Heart left ventricle (tissue), 16 donors: ENCODE measurements around the gene CPT1B. TPM values are rescaled to one million over a fixed set of nuclear protein-coding genes. Genes with fewer than 3 reads are reported as not detected.
A peak's percentile ranks its signal among the peaks of the same experiment; 100 is the strongest.

Experiments
- ATAC-seq, 4 donors: fragments of 200-7000 bp; cut with Tn5 transposase; one replicate each; pipeline ENCODE4 v1.9.1; 2020 to 2022; ENCODE audit warnings: moderate library complexity in 4 of 4, mild to moderate bottlenecking in 3 of 4, moderate number of reproducible peaks in 1 of 4
- DNase-seq, 5 donors: peaks; one replicate each; pipeline ENCODE4 v3.0.0-alpha.2; 2020
- H3K27ac ChIP-seq, 12 donors: fragments of 200-600 bp; sonication (generic) in 4 of 12; one replicate each; pipeline versions ENCODE4 v1.5.0 to v1.8.0; 2016 to 2022; ENCODE audit warnings: mild to moderate bottlenecking in 2 of 12
- H3K27me3 ChIP-seq, 9 donors: fragments of 200-600 bp; sonication (generic) in 2 of 9; one replicate each; pipeline versions ENCODE4 v1.5.1 to v1.8.0; 2016 to 2022; ENCODE audit warnings: mild to moderate bottlenecking in 3 of 9
- H3K36me3 ChIP-seq, 9 donors: fragments of 200-600 bp; sonication (generic) in 2 of 9; one replicate each; pipeline versions ENCODE4 v1.5.0 to v1.8.0; 2018 to 2022; ENCODE audit warnings: mild to moderate bottlenecking in 2 of 9
- H3K4me1 ChIP-seq, 12 donors: fragments of 200-600 bp; sonication (generic) in 4 of 12; one replicate each; pipeline versions ENCODE4 v1.5.0 to v1.8.0; 2016 to 2022; ENCODE audit warnings: mild to moderate bottlenecking in 3 of 12
- H3K4me3 ChIP-seq, 12 donors: fragments of 200-600 bp; sonication (generic) in 4 of 12; one replicate each; pipeline versions ENCODE4 v1.5.0 to v1.8.0; 2017 to 2022; ENCODE audit warnings: mild to moderate bottlenecking in 9 of 12, moderate library complexity in 4 of 12
- H3K9me3 ChIP-seq, 12 donors: fragments of 200-600 bp; sonication (generic) in 4 of 12; one replicate each; pipeline versions ENCODE4 v1.5.0 to v1.8.0; 2016 to 2022; ENCODE audit warnings: mild to moderate bottlenecking in 1 of 12
- CTCF ChIP-seq, 12 donors: fragments of 200-600 bp; sonication (generic) in 4 of 12; IDR thresholded peaks; one replicate each; pipeline versions ENCODE4 v1.5.0 to v1.8.0; 2018 to 2022; ENCODE audit warnings: antibody characterized with exemption in 12 of 12, mild to moderate bottlenecking in 5 of 12
- POLR2A ChIP-seq, 2 donors: fragments of 450-650 bp; IDR thresholded peaks; one replicate each; pipeline ENCODE4 v1.6.1; 2017; ENCODE audit warnings: antibody characterized with exemption in 2 of 2, mild to moderate bottlenecking in 2 of 2, moderate library complexity in 2 of 2
- WGBS, 4 donors: extraction: QIAGEN DNeasy Blood & Tissue Kit in 2 of 4; methylation state at CpG; one replicate each; pipeline versions ENCODE4 v1.1.5 to v1.1.7; 2013 to 2018; 5-methylcytosine and 5-hydroxymethylcytosine counted together
- intact Hi-C, 10 donors: fragments of 100-400 bp; cut with DNase I; formaldehyde crosslinking; loops; one replicate each; pipeline versions ENCODE4 v1.11.1 to v1.14.2; 2022
- polyA plus RNA-seq, 2 donors: library from polyadenylated mRNA; stranded (reverse); fragments of 200-250 nt; gene quantifications; one replicate each; pipeline ENCODE4 v1.2.3, GENCODE V29; 2013
- total RNA-seq, 9 donors: library from RNA; depleted of rRNA in 2 of 9; stranded (reverse); fragments of >200 nt in 2 of 9; fragmentation: NEBNext Ultra II Directional in 3 of 9; extraction: Animal tissue kit (Norgen Biotek cat#: 25700) in 3 of 9; gene quantifications; one replicate each; pipeline versions ENCODE4 v1.1.0 to v1.2.4, GENCODE V29; 2016 to 2023
- donor health status: ischemic (EF 13 %, LVEDD 7.1; RV severe dilation, severe dysfunction).
- donor health status: healthy with polysubstance abuse.
- donor health status: DM: no; HTN: yes; CAD: no.
- donor health status: DM: no; HTN: no; CAD: no.
- donor health status: ischemic (EF 25% LVEDD 6.9; RV normal size, moderate dysfunction).
- donor health status: ischemic (EF 25% LVEDD 5.7; RV mildly dilated, moderate dysfunction).
- donor health status: healthy.
- donor health status: DM: yes; HTN: yes; CAD: no.
- donor health status: ischemic (EF 35%, LVEDD 5.7; RV mildly dilated, moderate dysfunction).
- donor health status: nonischemic (EF 11% LVEDD 7.7; RV severe dilation, severe dysfunction).
- donor health status: DM: yes; HTN: yes; CAD: no.
- donor health status: PGD.
- donor health status: ischemic (EF 29% LVEDD 5.4; RV normal size, mild dysfunction).
- donor health status: nonischemic (EF 23%, LVEDD 6.1; RV moderate dilation, normal function).

The CPT1B gene
- total and polyA plus RNA-seq, 11 donors: 51.4 to 467 (median 303) TPM

- Histone ChIP-seq H3K9me3 (no peaks in the 10 kb centered on the region), H3K36me3 (no peaks in the 10 kb centered on the region), H3K4me1 (peaks cover 0 to 73% (median 17%) of the 10 kb centered on the region in 12 donors), H3K27me3 (peaks cover 24 to 77% (median 34%) of the 10 kb centered on the region in 9 donors), H3K27ac (no peak overlapping the region), H3K4me3 (peak overlapping the region in 1 of 12 donors; percentile 26)
- WGBS, 4 donors: 56 to 77% (median 65%) methylated on average over 43 to 78 of the region's 78 CpGs
- ATAC-seq (no peak), DNase-seq (no peak)
- intact Hi-C loops: loop anchor here in 2 of 10 donors (5.0 to 10.0 kb wide), 2 partner anchors 66 to 68 kb away; no protein-coding TSS in a partner anchor
- TF ChIP-seq CTCF (IDR thresholded peaks at IDR 0.05) (no peak), POLR2A (IDR thresholded peaks at IDR 0.05) (no peak)
Observed at GRCh38 chr22:50546326-50547262, 31.6 kb downstream of the CPT1B start.

DNA sequence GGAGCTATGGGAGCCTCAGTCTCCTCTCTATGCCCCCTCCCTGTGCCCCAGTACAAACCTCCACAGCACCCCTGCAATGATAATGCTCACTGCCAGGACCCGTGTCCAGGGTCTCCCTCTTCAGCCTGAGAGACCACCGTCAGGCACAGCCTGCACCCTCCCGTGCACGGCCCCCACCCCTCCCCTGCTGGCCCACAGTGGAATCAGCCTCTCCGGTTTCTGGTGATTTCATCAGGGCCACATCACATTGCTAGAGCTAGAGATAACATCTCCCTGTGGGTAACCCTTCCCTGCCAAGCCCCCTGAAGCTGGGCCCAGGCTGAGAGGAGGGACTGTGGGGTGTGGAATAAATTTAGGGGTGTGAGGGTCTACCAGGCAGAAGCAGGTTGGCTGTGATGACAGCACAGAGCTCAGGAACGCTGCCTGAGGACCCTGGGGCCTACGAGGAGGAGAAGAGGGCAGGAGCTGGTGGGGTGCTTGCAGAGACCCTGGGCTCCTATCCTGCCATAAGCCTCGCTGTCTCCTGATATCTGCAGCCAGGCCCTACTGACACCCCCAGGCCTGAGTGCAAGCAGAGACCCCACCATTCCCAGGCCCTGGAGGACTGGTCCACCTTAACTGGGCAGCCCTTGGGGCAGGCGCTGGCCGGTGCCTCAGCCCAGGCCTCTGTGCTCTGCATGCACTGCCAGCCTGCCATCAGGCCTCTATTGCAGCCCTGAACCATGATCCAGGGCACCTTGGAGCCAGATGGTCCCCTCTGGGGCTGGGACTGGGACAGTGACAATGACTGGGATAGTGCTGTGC is 32.5 kb downstream of the CPT1B start, which contains the start of gene KLHDC7B:
Gene KLHDC7B (plus strand): TSS at position 378 of the 804 bp plus-strand sequence. CDS start 345 bp downstream, at position 723.
- Histone ChIP-seq H3K27ac (peak within 1 kb of the TSS in 1 of 12 donors; percentile 98), H3K9me3 (no peaks in the 10 kb centered on the region), H3K36me3 (no peaks in the 10 kb centered on the region), H3K4me3 (peak within 1 kb of the TSS in 2 of 12 donors; percentile 53 to 54), H3K4me1 (peaks cover 0 to 82% (median 17%) of the 10 kb centered on the region in 12 donors), H3K27me3 (peaks cover 24 to 68% (median 34%) of the 10 kb centered on the region in 9 donors)
- TF ChIP-seq CTCF (IDR thresholded peaks at IDR 0.05) (no peak), POLR2A (IDR thresholded peaks at IDR 0.05) (no peak)
- 59 to 88% (median 65%) methylated on average over 8 to 10 of the region's 10 CpGs for WGBS, 4 donors
- intact Hi-C loops: loop anchor here in 2 of 10 donors (5.0 to 10.0 kb wide), 2 partner anchors 67 to 69 kb away; no protein-coding TSS in a partner anchor
- ATAC-seq (no peak), DNase-seq (no peak)

DNA sequence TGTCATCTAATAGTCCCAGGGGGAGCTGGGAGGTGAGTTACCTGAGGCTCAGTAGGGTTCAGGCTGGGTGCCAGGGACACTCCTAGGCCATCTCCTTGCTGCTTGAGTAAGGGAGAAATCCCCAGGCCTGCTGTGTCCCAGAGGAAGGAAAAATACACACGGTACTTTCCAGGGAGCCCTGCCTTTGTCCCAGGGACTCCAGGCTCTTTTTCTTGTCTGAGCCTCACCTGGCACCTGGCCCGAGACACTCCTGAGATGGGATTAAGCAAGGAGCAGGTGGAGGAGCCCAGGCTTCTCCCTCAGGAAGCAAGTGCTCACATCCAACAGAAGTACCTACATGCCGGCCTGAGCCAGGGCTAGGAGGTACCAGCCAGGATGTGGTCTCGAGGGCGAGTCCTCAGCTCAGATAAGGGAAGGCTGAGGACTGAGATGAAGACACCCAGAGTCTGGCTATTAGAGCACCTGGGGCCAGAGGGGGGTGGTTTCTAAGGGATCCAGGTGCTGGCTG is 33.4 kb downstream of the CPT1B start:
- H3K36me3 ChIP-seq: no peaks in the 10 kb centered on the region
- no peak for TF ChIP-seq POLR2A (IDR thresholded peaks at IDR 0.05)
- H3K27me3 ChIP-seq: peaks cover 23 to 61% (median 31%) of the 10 kb centered on the region in 9 donors
- peak overlapping the region in 2 of 12 donors; percentile 54 to 98 for H3K27ac ChIP-seq
- peaks cover 0 to 90% (median 22%) of the 10 kb centered on the region in 12 donors for H3K4me1 ChIP-seq
- intact Hi-C loops: loop anchor here in 3 of 10 donors (5.0 to 10.0 kb wide), 3 partner anchors 68 to 78 kb away; no protein-coding TSS in a partner anchor
- H3K9me3 ChIP-seq: no peaks in the 10 kb centered on the region
- H3K4me3 ChIP-seq: peak overlapping the region in 5 of 12 donors; percentile 33 to 54 (median 41)
- 72 to 85% (median 80%) methylated on average over 4 to 5 of the region's 5 CpGs for WGBS, 4 donors
- DNase-seq: peak in 1 of 5 donors; percentile 27
- peak in 1 of 4 donors; percentile 4 for ATAC-seq
